Body of pancreas (tissue), 4 donors: ENCODE data around the gene SGTA. TPM values are rescaled to one million over a fixed set of nuclear protein-coding genes. Genes with fewer than 3 reads are reported as not detected.

Experiments used
- ATAC-seq: fragments of 150-250 bp; one replicate; pipeline ENCODE4 v1.9.1; 2016
- DNase-seq, 4 donors: peaks; one replicate each; pipeline ENCODE4 v3.0.0-alpha.2; 2019
- H3K27ac ChIP-seq, 4 donors: fragments of 200-600 bp; sonication (generic); 1 replicate in 3 of 4; 2 replicates in 1 of 4; pipeline versions ENCODE4 v1.5.1 to v1.6.1; 2016 to 2019; ENCODE audit warnings: mild to moderate bottlenecking in 1 of 4, mixed read lengths in 1 of 4, moderate library complexity in 1 of 4
- H3K27me3 ChIP-seq, 2 donors: fragments of 200-600 bp; sonication (generic); one replicate each; pipeline ENCODE4 v1.6.0; 2016; ENCODE audit warnings: mild to moderate bottlenecking in 1 of 2
- H3K36me3 ChIP-seq, 2 donors: fragments of 200-600 bp; sonication (generic); replicated peaks in 1 of 2; 2 replicates each; pipeline ENCODE4 v1.5.1; 2016; ENCODE audit warnings: low read depth in 2 of 2; ENCODE audit not compliant: insufficient read depth in 1 of 2
- H3K4me1 ChIP-seq: fragments of 200-600 bp; sonication (generic); one replicate; pipeline ENCODE4 v1.6.0; 2016
- H3K4me3 ChIP-seq, 2 donors: fragments of 200-600 bp; sonication (generic); 1 replicate in 1 of 2; 2 replicates in 1 of 2; pipeline ENCODE4 v1.5.1; 2016 to 2019
- H3K9me3 ChIP-seq, 3 donors: fragments of 200-600 bp; sonication (generic); 1 replicate in 2 of 3; 2 replicates in 1 of 3; pipeline ENCODE4 v1.5.1; 2016
- CTCF ChIP-seq, 7 experiments: fragments of 450-650 bp in 4 of 7; fragments of 200-600 bp in 3 of 7; sonication (generic) in 3 of 7; IDR thresholded peaks; one replicate each; pipeline ENCODE4 v1.5.1; 2016 to 2019; ENCODE audit warnings: antibody characterized with exemption in 7 of 7
- POLR2A ChIP-seq, 3 donors: fragments of 450-650 bp; IDR thresholded peaks; one replicate each; pipeline ENCODE4 v1.6.1; 2016; ENCODE audit warnings: antibody characterized with exemption in 3 of 3, mild to moderate bottlenecking in 2 of 3
- WGBS, 2 donors: methylation state at CpG; one replicate each; pipeline ENCODE4 v1.1.5; 2017; 5-methylcytosine and 5-hydroxymethylcytosine counted together
- intact Hi-C: fragments of 100-400 bp; cut with DNase I; formaldehyde crosslinking; loops from one replicate; pipeline ENCODE4 v1.15.1; 2023
- total RNA-seq, 2 donors: library from RNA; depleted of rRNA; stranded (reverse); fragments of >200 nt; gene quantifications; one replicate each; pipeline ENCODE4 v1.1.0, GENCODE V29; 2016

The SGTA gene
- total RNA-seq, 2 donors from 2014 or later: 24.6 to 41.5 TPM

DNA sequence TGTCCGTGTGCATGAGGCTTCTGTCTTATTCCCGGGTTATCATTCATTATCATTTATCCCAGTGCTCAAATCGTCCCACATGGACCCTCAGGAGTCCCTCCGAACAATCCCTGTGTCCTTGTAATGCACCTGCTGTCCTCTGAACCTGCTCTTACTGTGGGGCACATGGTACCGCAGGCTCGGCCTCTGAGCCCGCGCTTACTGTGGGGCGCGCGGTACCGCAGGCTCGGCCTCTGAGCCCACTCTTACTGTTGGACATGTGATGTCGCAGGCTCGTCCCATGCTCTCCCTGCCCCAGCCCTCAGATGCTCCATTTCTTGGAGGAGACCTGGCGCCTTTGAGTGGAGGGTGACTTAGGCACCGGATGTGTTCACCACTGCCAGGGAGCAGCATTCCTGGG, 19.8 kb upstream of the SGTA start:
- peaks cover 6% of the 10 kb centered on the region for H3K4me1 ChIP-seq
- 95 to 96% methylated on average over 9 to 16 of the region's 17 CpGs for WGBS, 2 donors
- no peaks in the 10 kb centered on the region for H3K27me3 ChIP-seq
- H3K27ac ChIP-seq: no peak overlapping the region
- intact Hi-C loops: no loop called here
- no peaks in the 10 kb centered on the region for H3K36me3 ChIP-seq
- DNase-seq (no peak), ATAC-seq (no peak)
- no peak overlapping the region for H3K4me3 ChIP-seq
- H3K9me3 ChIP-seq: no peaks in the 10 kb centered on the region
- no peak for TF ChIP-seq CTCF (IDR thresholded peaks at IDR 0.05)
- no peak for TF ChIP-seq POLR2A (IDR thresholded peaks at IDR 0.05)

DNA sequence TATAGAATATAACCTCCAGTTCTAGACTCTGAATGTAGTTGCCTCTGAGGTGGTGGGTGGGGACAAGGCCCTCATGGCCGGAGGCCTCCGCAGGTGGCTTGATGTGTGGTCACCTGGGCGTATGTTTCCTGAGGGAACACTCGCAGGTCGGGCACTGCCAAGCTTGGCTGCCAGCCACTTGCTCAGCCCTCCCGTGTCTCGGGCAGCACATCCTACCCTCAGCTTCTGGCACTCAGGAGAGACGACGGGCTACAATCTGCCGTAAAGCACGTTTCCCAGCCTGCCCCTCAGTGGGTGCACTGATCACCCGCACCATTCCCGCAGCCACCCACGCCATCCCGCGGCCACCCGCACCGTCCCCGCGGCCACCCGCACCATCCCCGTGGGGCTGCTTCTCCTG, 17.4 kb upstream of the SGTA start:
- no peaks in the 10 kb centered on the region for H3K27me3 ChIP-seq
- TF ChIP-seq CTCF (IDR thresholded peaks at IDR 0.05): no peak
- TF ChIP-seq POLR2A (IDR thresholded peaks at IDR 0.05): no peak
- H3K36me3 ChIP-seq: no peaks in the 10 kb centered on the region
- ATAC-seq (no peak), DNase-seq (no peak)
- WGBS, 2 donors: 93% methylated on average over 22 of the region's 22 CpGs; no CpG with 5 or more reads in 1 of the 2 donors
- H3K27ac ChIP-seq: no peak overlapping the region
- intact Hi-C loops: no loop called here
- H3K9me3 ChIP-seq: no peaks in the 10 kb centered on the region
- peaks cover 6% of the 10 kb centered on the region for H3K4me1 ChIP-seq
- H3K4me3 ChIP-seq: no peak overlapping the region

GRCh38 chr19:2799273-2800020, 16.4 kb upstream of the SGTA start:
- Histone ChIP-seq H3K27me3 (no peaks in the 10 kb centered on the region), H3K9me3 (no peaks in the 10 kb centered on the region), H3K36me3 (no peaks in the 10 kb centered on the region), H3K4me1 (peaks cover 6% of the 10 kb centered on the region), H3K27ac (no peak overlapping the region), H3K4me3 (no peak overlapping the region)
- TF ChIP-seq POLR2A (IDR thresholded peaks at IDR 0.05) (no peak), CTCF (IDR thresholded peaks at IDR 0.05) (no peak)
- WGBS, 2 donors: 96% methylated on average over 25 to 41 of the region's 41 CpGs
- ATAC-seq (no peak), DNase-seq (no peak)
- intact Hi-C loops: no loop called here

GRCh38 chr19:2798733-2799132, 15.7 kb upstream of the SGTA start:
- DNase-seq: peak; percentile 31 to 69 (median 48)
- H3K9me3 ChIP-seq: no peaks in the 10 kb centered on the region
- H3K27me3 ChIP-seq: no peaks in the 10 kb centered on the region
- intact Hi-C loops: no loop called here
- H3K4me1 ChIP-seq: peaks cover 6% of the 10 kb centered on the region
- no peak overlapping the region for H3K4me3 ChIP-seq
- H3K36me3 ChIP-seq: no peaks in the 10 kb centered on the region
- WGBS, 2 donors: 67 to 77% methylated on average over 2 to 7 of the region's 7 CpGs
- peak; percentile 38 for ATAC-seq
- peak overlapping the region in 1 of 4 donors; percentile 36 for H3K27ac ChIP-seq
- TF ChIP-seq CTCF (IDR thresholded peaks at IDR 0.05) (no peak), POLR2A (IDR thresholded peaks at IDR 0.05) (no peak)

DNA sequence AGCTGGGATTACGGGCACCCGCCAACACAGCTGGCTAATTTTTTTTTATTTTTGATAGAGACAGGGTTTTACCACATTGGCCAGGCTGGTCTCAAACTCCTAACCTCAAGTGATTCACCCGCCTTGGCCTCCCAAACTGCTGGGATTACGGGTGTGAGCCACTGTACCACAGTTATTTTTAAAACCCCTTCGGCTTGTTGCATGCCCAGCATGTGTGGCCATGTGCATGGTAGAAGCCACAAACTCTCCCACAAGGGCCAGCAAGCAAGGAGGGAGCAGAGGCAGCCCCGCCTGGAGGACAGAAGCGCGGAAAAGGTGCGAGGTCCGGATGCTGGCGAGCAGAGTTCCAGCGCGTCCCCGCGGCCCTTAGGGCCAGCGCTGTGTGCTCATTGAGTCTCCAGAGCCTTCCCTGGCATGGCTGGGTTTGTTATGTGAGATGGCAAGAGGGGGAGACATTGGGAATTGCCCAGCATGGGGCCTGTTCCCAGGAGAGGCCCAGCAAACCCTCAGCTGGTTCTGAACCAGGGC, 15.1 kb upstream of the SGTA start:
- no peak overlapping the region for H3K4me3 ChIP-seq
- H3K27ac ChIP-seq: peak overlapping the region in 1 of 4 donors; percentile 36
- H3K27me3 ChIP-seq: no peaks in the 10 kb centered on the region
- TF ChIP-seq CTCF (IDR thresholded peaks at IDR 0.05): no peak
- intact Hi-C loops: no loop called here
- H3K9me3 ChIP-seq: no peaks in the 10 kb centered on the region
- no peak for DNase-seq
- WGBS, 2 donors: 94 to 96% methylated on average over 16 of the region's 16 CpGs
- H3K36me3 ChIP-seq: no peaks in the 10 kb centered on the region
- ATAC-seq: no peak
- peaks cover 6% of the 10 kb centered on the region for H3K4me1 ChIP-seq
